ENCODE results near the gene MED8. TPM values are rescaled to one million over a fixed set of nuclear protein-coding genes. Genes with fewer than 3 reads are reported as not detected.

The MED8 gene
- total and polyA plus RNA-seq, 2 of the 13 experiments (the other 11 are each of a cell fraction or from before 2014, with no cell fraction given): 16.9 to 77.4 TPM

- TF ChIP-seq CCDC6 (CRISPR knock-in tag; IDR thresholded peaks at IDR 0.05): 0 out of 2 replicates have a peak, but pooled peaks have one; percentile 29
- 0 out of 2 replicates have a peak, but pooled peaks have one; percentile 25 for TF ChIP-seq ZNF296 (CRISPR knock-in tag; conservative IDR thresholded peaks at IDR 0.05)
- no peak for TF ChIP-seq FOXA3 (CRISPR knock-in tag; IDR thresholded peaks at IDR 0.05)
- TF ChIP-seq TBP (CRISPR knock-in tag; IDR thresholded peaks at IDR 0.05): no peak
- TF ChIP-seq HMGXB4 (CRISPR knock-in tag; IDR thresholded peaks at IDR 0.05; ENCODE audit: borderline replicate concordance in 1 of 2, low read depth in 1 of 2): peak in 1 of 2 experiments; percentile 13; a peak in 1 of 4 replicates
- no peak for TF ChIP-seq ZNF274 (CRISPR knock-in tag; IDR thresholded peaks at IDR 0.05)
- TF ChIP-seq REXO4 (CRISPR knock-in tag; IDR thresholded peaks at IDR 0.05; ENCODE audit: borderline replicate concordance): no peak
- TF ChIP-seq IRF9 (CRISPR knock-in tag; IDR thresholded peaks at IDR 0.05; ENCODE audit: borderline replicate concordance): 0 out of 2 replicates have a peak, but pooled peaks have one; percentile 3
- peak; percentile 16; the same call in 1 of the 2 replicates for TF ChIP-seq ZNF879 (CRISPR knock-in tag; IDR thresholded peaks at IDR 0.05)
- TF ChIP-seq NRL (CRISPR knock-in tag; IDR thresholded peaks at IDR 0.05; ENCODE audit: borderline replicate concordance): 0 out of 2 replicates have a peak, but pooled peaks have one; percentile 22
- TF ChIP-seq JUND (CRISPR knock-in tag; IDR thresholded peaks at IDR 0.05): 0 out of 2 replicates have a peak, but pooled peaks have one; percentile 27
- TF ChIP-seq MED8 (CRISPR knock-in tag; IDR thresholded peaks at IDR 0.05; ENCODE audit: insufficient replicate concordance): no peak
- no peak for TF ChIP-seq ZKSCAN5 (CRISPR knock-in tag; IDR thresholded peaks at IDR 0.05)
- TF ChIP-seq BHLHE40 (IDR thresholded peaks at IDR 0.05; ENCODE audit: low read length): no peak
- TF ChIP-seq U2AF1 (optimal IDR thresholded peaks at IDR 0.05; ENCODE audit: low read depth, low read length): no peak
- no peak for TF ChIP-seq ZNF282 (IDR thresholded peaks at IDR 0.05; ENCODE audit: partially characterized antibody)
- TF ChIP-seq HOXD1 (CRISPR knock-in tag; IDR thresholded peaks at IDR 0.05): 0 out of 2 replicates have a peak, but pooled peaks have one; percentile 34
- TF ChIP-seq SNAPC4 (CRISPR knock-in tag; IDR thresholded peaks at IDR 0.05): 0 out of 2 replicates have a peak, but pooled peaks have one; percentile 35
- 0 out of 2 replicates have a peak, but pooled peaks have one; percentile 15 for TF ChIP-seq KLF15 (CRISPR knock-in tag; IDR thresholded peaks at IDR 0.05; ENCODE audit: borderline replicate concordance)
- TF ChIP-seq ZNF550 (CRISPR knock-in tag; IDR thresholded peaks at IDR 0.05; ENCODE audit: borderline replicate concordance): no peak
Measured at GRCh38 chr1:43367026-43367903, 22.3 kb downstream of the MED8 start (continued).

Measured in HepG2 (cell line).